Liver (tissue), 9 donors: ENCODE data around the gene GPR156. TPM values are rescaled to one million over a fixed set of nuclear protein-coding genes. Genes with fewer than 3 reads are reported as not detected.

Experiments used
- DNase-seq: peaks from one replicate; pipeline ENCODE4 v3.0.0-alpha.2; 2017; ENCODE audit warnings: low spot score
- H3K27ac ChIP-seq, 2 donors: one replicate each; pipeline ENCODE4 v1.7.0; 2013; ENCODE audit warnings: inconsistent platforms in 2 of 2, low read length in 2 of 2, control low read depth in 1 of 2, low read depth in 1 of 2, mild to moderate bottlenecking in 1 of 2
- H3K27me3 ChIP-seq, 4 donors: one replicate each; pipeline versions ENCODE4 v1.6.1 to v1.7.0; 2013; ENCODE audit warnings: low read length in 3 of 4, inconsistent platforms in 1 of 4, mild to moderate bottlenecking in 1 of 4, moderate library complexity in 1 of 4; ENCODE audit not compliant: control insufficient read depth in 4 of 4, insufficient read depth in 4 of 4
- H3K36me3 ChIP-seq, 4 donors: one replicate each; pipeline versions ENCODE4 v1.6.1 to v1.7.0; 2013; ENCODE audit warnings: low read length in 3 of 4, mild to moderate bottlenecking in 3 of 4, low read depth in 1 of 4, moderate library complexity in 1 of 4; ENCODE audit not compliant: control insufficient read depth in 4 of 4, insufficient read depth in 3 of 4
- H3K4me1 ChIP-seq, 4 donors: one replicate each; pipeline versions ENCODE4 v1.6.1 to v1.7.0; 2013; ENCODE audit warnings: low read length in 3 of 4, mild to moderate bottlenecking in 3 of 4, moderate library complexity in 1 of 4; ENCODE audit not compliant: control insufficient read depth in 4 of 4, insufficient read depth in 4 of 4
- H3K4me3 ChIP-seq, 3 donors: one replicate each; pipeline versions ENCODE4 v1.6.1 to v1.7.0; 2013; ENCODE audit warnings: low read length in 3 of 3, control low read depth in 1 of 3, low read depth in 1 of 3, mild to moderate bottlenecking in 1 of 3
- H3K9ac ChIP-seq, 2 donors: one replicate each; pipeline ENCODE4 v1.7.0; 2013; ENCODE audit warnings: low read length in 2 of 2, mild to moderate bottlenecking in 2 of 2, moderate library complexity in 2 of 2, control low read depth in 1 of 2, low read depth in 1 of 2
- H3K9me3 ChIP-seq, 4 donors: one replicate each; pipeline versions ENCODE4 v1.6.1 to v1.7.0; 2013; ENCODE audit warnings: low read length in 3 of 4; ENCODE audit not compliant: control insufficient read depth in 4 of 4
- CTCF ChIP-seq: fragments of 150-350 bp; IDR thresholded peaks from 2 replicates; pipeline ENCODE4 v1.5.1; 2017; ENCODE audit warnings: improper control_type of control experiment, low read depth, low read length; ENCODE audit not compliant: missing input control
- EGR1 ChIP-seq, 2 donors: IDR thresholded peaks; 2 replicates each; pipeline ENCODE4 v1.6.1; 2016 to 2018; ENCODE audit warnings: antibody characterized with exemption in 2 of 2, low read depth in 2 of 2
- FOXA1 ChIP-seq: IDR thresholded peaks from 2 replicates; pipeline ENCODE4 v1.6.1; 2016; ENCODE audit warnings: antibody characterized with exemption
- FOXA2 ChIP-seq: IDR thresholded peaks from 2 replicates; pipeline ENCODE4 v1.6.1; 2016; ENCODE audit warnings: antibody characterized with exemption
- GABPA ChIP-seq, 2 donors: IDR thresholded peaks in 1 of 2; conservative IDR thresholded peaks in 1 of 2; 2 replicates each; pipeline ENCODE4 v1.6.1; 2016; ENCODE audit warnings: antibody characterized with exemption in 2 of 2, mild to moderate bottlenecking in 1 of 2, moderate library complexity in 1 of 2
- HNF4A ChIP-seq, 2 donors: conservative IDR thresholded peaks; 2 replicates each; pipeline ENCODE4 v1.6.1; 2016; ENCODE audit warnings: antibody characterized with exemption in 2 of 2, mild to moderate bottlenecking in 2 of 2
- HNF4G ChIP-seq: IDR thresholded peaks from 2 replicates; pipeline ENCODE4 v1.6.1; 2016; ENCODE audit warnings: antibody characterized with exemption
- JUND ChIP-seq, 2 donors: IDR thresholded peaks; 2 replicates each; pipeline ENCODE4 v1.6.1; 2016; ENCODE audit warnings: antibody characterized with exemption in 2 of 2
- MAX ChIP-seq: IDR thresholded peaks from 2 replicates; pipeline ENCODE4 v1.6.1; 2016; ENCODE audit warnings: antibody characterized with exemption
- NR2F2 ChIP-seq: IDR thresholded peaks from 2 replicates; pipeline ENCODE4 v1.6.1; 2016; ENCODE audit warnings: antibody characterized with exemption
- RAD21 ChIP-seq, 2 donors: IDR thresholded peaks; 2 replicates each; pipeline ENCODE4 v1.6.1; 2016; ENCODE audit warnings: antibody characterized with exemption in 2 of 2, mild to moderate bottlenecking in 2 of 2
- RXRA ChIP-seq, 2 donors: IDR thresholded peaks; 2 replicates each; pipeline ENCODE4 v1.6.1; 2017 to 2018; ENCODE audit warnings: antibody characterized with exemption in 2 of 2, mild to moderate bottlenecking in 1 of 2
- SP1 ChIP-seq: IDR thresholded peaks from 2 replicates; pipeline ENCODE4 v1.6.1; 2018; ENCODE audit warnings: antibody characterized with exemption, mild to moderate bottlenecking
- TAF1 ChIP-seq: conservative IDR thresholded peaks from 2 replicates; pipeline ENCODE4 v1.6.1; 2016; ENCODE audit warnings: antibody characterized with exemption, mild to moderate bottlenecking
- YY1 ChIP-seq: IDR thresholded peaks from 2 replicates; pipeline ENCODE4 v1.6.1; 2016; ENCODE audit warnings: antibody characterized with exemption, mild to moderate bottlenecking
- ZBTB33 ChIP-seq: IDR thresholded peaks from 2 replicates; pipeline ENCODE4 v1.6.1; 2016; ENCODE audit warnings: antibody characterized with exemption
- WGBS: extraction: QIAGEN DNeasy Blood & Tissue Kit; methylation state at CpG from one replicate; pipeline ENCODE4 v1.1.7; 2013; 5-methylcytosine and 5-hydroxymethylcytosine counted together
- polyA plus RNA-seq, 2 donors: library from polyadenylated mRNA; stranded (reverse) in 1 of 2; unstranded in 1 of 2; fragments of 200-250 nt in 1 of 2; fragments of >200 nt in 1 of 2; fragmentation: Nextera tagmentation in 1 of 2; extraction: Ambion mirVana in 1 of 2; gene quantifications; one replicate each; pipeline versions ENCODE4 v1.2.1 to v1.2.3, GENCODE V29; 2013 to 2015
- total RNA-seq, 2 donors: library from RNA; depleted of rRNA; stranded (reverse); fragments of >200 nt; gene quantifications; one replicate each; pipeline ENCODE4 v1.2.3, GENCODE V29; 2014
- TF ChIP-seq, protein P1 (sequence below): IDR thresholded peaks from 2 replicates; pipeline ENCODE4 v1.6.1; 2016; ENCODE audit warnings: antibody characterized with exemption, mild to moderate bottlenecking
- TF ChIP-seq, protein P2 (sequence below): IDR thresholded peaks from 2 replicates; pipeline ENCODE4 v1.6.1; 2016; ENCODE audit warnings: antibody characterized with exemption
- donor health status: healthy.
- donor health status: healthy.
- donor health status: healthy.
- donor health status: healthy.
- donor health status: healthy.

GPR156 gene
- total and polyA plus RNA-seq, 4 donors, result 0.02 to 0.17 (median 0.09) TPM; not detected in 1

DNA sequence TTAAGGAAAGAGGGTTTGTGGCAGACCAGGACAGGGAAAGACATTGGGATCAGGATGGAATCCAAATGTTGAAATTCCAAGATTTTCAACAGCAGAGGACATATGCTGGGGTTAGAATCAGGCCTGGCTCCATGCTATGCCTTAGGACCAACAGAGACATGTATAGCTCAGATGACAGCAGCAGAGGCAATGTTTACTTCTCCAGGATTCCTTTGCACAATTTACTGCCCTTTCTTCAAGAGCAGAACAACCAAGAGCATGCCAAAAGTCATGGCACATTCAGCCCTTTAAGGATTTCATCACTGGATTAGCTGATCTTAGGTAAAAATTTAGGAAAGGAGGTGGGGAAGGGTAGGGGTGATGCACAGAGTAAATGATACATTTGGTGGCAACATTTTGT is 121.2 kb downstream of the GPR156 start:
- H3K27ac ChIP-seq, result no peak overlapping the region
- no peak for DNase-seq
- no peaks in the 10 kb centered on the region for H3K27me3 ChIP-seq
- TF ChIP-seq FOXA2 (no peak), ZBTB33 (no peak), RXRA (IDR thresholded peaks at IDR 0.05) (no peak), MAX (no peak), YY1 (no peak), JUND (IDR thresholded peaks at IDR 0.05) (no peak), FOXA1 (no peak), SP1 (no peak), CTCF (no peak), NR2F2 (no peak), EGR1 (IDR thresholded peaks at IDR 0.05; ENCODE audit: low read depth in 2 of 2) (no peak), TAF1 (no peak), HNF4G (no peak), GABPA (IDR thresholded peaks at IDR 0.05 in 1 of 2, conservative IDR thresholded peaks at IDR 0.05 in 1 of 2) (no peak), RAD21 (IDR thresholded peaks at IDR 0.05) (no peak), HNF4A (conservative IDR thresholded peaks at IDR 0.05) (no peak)
- TF ChIP-seq, protein P1, sequence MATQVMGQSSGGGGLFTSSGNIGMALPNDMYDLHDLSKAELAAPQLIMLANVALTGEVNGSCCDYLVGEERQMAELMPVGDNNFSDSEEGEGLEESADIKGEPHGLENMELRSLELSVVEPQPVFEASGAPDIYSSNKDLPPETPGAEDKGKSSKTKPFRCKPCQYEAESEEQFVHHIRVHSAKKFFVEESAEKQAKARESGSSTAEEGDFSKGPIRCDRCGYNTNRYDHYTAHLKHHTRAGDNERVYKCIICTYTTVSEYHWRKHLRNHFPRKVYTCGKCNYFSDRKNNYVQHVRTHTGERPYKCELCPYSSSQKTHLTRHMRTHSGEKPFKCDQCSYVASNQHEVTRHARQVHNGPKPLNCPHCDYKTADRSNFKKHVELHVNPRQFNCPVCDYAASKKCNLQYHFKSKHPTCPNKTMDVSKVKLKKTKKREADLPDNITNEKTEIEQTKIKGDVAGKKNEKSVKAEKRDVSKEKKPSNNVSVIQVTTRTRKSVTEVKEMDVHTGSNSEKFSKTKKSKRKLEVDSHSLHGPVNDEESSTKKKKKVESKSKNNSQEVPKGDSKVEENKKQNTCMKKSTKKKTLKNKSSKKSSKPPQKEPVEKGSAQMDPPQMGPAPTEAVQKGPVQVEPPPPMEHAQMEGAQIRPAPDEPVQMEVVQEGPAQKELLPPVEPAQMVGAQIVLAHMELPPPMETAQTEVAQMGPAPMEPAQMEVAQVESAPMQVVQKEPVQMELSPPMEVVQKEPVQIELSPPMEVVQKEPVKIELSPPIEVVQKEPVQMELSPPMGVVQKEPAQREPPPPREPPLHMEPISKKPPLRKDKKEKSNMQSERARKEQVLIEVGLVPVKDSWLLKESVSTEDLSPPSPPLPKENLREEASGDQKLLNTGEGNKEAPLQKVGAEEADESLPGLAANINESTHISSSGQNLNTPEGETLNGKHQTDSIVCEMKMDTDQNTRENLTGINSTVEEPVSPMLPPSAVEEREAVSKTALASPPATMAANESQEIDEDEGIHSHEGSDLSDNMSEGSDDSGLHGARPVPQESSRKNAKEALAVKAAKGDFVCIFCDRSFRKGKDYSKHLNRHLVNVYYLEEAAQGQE, result no peak
- TF ChIP-seq, protein P2, sequence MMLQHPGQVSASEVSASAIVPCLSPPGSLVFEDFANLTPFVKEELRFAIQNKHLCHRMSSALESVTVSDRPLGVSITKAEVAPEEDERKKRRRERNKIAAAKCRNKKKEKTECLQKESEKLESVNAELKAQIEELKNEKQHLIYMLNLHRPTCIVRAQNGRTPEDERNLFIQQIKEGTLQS, result no peak
- no peaks in the 10 kb centered on the region for H3K9me3 ChIP-seq
- H3K4me1 ChIP-seq, result no peaks in the 10 kb centered on the region
- H3K9ac ChIP-seq, result no peak overlapping the region
- H3K36me3 ChIP-seq, result no peaks in the 10 kb centered on the region
- no peak overlapping the region for H3K4me3 ChIP-seq

DNA sequence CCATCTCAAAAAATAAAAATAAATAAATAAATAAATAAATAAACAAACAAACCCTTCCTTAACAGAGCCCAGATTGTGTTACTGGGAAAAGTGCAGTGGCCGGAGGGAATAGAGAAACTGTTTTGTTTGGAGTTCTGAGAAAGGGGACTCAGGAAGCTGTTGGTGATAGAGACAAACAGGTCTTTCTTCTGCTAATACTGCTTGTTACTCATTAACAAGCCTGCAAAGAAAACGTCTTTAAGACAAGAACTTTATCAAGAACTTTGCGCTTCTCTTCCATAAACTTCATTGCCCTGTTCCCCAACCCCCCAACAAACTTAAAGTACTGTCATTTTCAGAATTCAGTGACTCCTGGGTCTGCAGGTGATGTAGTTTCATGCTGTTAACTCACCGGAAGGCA is 122.0 kb downstream of the GPR156 start:
- no peaks in the 10 kb centered on the region for H3K4me1 ChIP-seq
- no peak overlapping the region for H3K4me3 ChIP-seq
- no peaks in the 10 kb centered on the region for H3K27me3 ChIP-seq
- TF ChIP-seq FOXA2, result no peak
- TF ChIP-seq NR2F2, result no peak
- TF ChIP-seq TAF1, result no peak
- TF ChIP-seq RAD21 (IDR thresholded peaks at IDR 0.05), result no peak
- no peak for TF ChIP-seq YY1
- TF ChIP-seq HNF4G, result no peak
- no peak for TF ChIP-seq HNF4A (conservative IDR thresholded peaks at IDR 0.05)
- TF ChIP-seq GABPA (IDR thresholded peaks at IDR 0.05 in 1 of 2, conservative IDR thresholded peaks at IDR 0.05 in 1 of 2), result no peak
- no peak for TF ChIP-seq FOXA1
- TF ChIP-seq, protein P2, result no peak
- no peak for TF ChIP-seq EGR1 (IDR thresholded peaks at IDR 0.05; ENCODE audit: low read depth in 2 of 2)
- TF ChIP-seq JUND (IDR thresholded peaks at IDR 0.05), result no peak
- no peak for TF ChIP-seq SP1
- no peak for TF ChIP-seq ZBTB33
- no peaks in the 10 kb centered on the region for H3K36me3 ChIP-seq
- no peak overlapping the region for H3K9ac ChIP-seq
- 78% methylated on average over 4 of the region's 4 CpGs for WGBS
- DNase-seq, result no peak
- no peaks in the 10 kb centered on the region for H3K9me3 ChIP-seq
- no peak overlapping the region for H3K27ac ChIP-seq
